GM19099 (cell line): Measurements from ENCODE around the gene BPIFA2.

Source experiments
- POLR2A ChIP-seq: IDR thresholded peaks from 3 replicates; pipeline ENCODE4 v1.6.1; 2011; ENCODE audit warnings: low read depth; ENCODE audit not compliant: insufficient read length; ENCODE audit errors: extremely low read depth

BPIFA2 gene

DNA sequence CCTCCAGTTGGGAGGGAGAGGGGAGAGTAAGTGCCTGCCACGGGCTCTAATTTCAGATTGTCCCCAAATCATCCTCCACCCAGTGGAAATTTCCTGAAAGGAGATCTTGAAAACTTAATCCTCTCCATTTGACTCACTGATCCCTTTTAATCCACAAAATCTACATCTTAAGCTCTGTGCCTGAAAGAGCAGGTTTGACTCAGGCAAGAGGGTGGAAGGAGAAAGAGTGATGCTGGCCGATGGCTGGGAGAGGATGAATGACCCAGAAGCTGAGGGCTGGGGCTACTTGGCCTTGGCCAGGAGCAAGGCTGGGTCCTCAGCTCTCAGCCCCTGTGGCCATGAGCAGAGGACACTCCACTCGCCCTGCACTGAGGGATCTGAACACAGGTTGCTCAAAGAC, 8.1 kb downstream of the BPIFA2 start:
- no peak for TF ChIP-seq POLR2A

DNA sequence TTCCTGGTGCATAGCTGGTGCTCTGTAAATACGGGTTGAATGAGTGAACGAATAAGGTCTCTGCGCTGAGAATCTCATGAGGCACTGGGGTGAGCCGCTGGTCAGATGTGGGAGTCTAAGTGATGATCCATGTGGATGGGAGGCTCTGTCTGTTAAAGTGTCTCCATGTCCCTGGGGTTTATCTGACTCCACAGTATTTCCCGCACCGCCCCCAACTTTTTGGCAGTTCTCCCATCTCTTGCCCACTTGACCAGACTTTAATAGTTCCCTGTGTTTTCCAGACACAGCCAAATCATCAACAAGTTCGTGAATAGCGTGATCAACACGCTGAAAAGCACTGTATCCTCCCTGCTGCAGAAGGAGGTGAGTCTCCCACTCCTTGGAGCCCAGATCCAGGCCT, 9.9 kb downstream of the BPIFA2 start:
- no peak for TF ChIP-seq POLR2A

DNA sequence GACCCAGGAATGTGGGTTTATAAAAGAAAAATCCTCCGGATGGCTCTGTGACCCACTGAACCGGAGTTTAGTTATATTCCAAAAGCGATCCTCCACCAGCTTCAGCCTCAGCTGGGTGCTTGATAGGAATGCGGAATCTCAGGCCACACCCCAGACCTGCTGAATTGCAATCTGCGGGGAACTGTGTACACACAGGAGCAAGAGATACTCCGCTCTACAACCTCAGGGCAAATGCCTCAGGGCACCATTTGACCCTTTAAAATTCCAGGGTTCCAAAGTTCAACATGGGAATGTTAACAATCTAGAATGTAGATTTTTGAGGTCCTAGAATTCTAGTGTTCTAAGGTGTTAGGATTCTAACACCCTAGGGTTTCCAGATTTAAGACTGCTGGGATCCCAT, 10.8 kb downstream of the BPIFA2 start:
- no peak for TF ChIP-seq POLR2A

DNA sequence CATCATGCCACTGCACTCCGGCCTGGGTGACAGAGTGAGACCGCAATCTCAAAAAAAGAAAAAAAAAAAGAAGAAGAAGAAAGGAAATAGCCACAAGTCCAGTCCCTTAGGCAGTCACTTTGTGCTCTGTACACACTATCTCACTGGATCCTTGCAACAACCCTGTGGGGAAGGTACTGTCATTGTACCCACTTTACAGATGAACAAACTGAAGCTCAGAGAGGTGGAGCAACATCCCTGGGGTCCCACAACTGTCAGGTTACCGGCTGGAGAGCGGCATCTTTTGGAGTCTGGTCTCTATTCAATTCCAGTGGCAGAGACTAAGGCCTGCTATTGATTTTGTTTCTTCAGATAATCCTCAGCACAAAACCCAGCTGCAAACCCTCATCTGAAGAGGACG, 12.2 kb downstream of the BPIFA2 start:
- no peak for TF ChIP-seq POLR2A

DNA sequence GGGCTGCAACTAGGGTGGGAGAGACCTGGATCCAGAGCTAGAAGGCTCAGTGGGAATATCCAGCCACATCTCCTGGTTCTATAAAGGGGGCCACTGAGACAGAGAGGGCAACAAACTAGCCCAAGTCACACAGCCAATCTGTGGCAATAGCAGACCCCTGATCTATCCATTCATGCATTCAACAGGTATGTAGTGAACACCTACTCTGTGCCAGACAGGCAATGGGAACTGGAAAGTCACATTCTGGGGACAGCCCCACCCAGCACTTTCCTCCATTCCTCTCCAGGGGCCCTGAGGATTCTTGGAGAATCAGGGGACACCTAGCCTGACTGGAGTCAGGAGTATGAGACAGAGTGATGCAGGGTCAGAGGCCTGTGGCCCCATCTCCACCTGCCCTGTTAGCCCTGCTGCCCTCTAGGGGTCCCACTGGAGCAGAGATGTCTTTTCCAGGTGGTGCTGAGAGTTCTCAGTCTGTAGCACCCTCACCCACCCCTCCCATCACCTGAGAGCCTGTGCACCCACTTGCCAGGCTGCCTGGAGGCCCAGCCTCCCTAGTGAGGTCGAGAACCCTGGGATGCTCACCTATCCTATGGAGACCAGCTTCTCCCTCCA, 13.6 kb downstream of the BPIFA2 start:
- no peak for TF ChIP-seq POLR2A

DNA sequence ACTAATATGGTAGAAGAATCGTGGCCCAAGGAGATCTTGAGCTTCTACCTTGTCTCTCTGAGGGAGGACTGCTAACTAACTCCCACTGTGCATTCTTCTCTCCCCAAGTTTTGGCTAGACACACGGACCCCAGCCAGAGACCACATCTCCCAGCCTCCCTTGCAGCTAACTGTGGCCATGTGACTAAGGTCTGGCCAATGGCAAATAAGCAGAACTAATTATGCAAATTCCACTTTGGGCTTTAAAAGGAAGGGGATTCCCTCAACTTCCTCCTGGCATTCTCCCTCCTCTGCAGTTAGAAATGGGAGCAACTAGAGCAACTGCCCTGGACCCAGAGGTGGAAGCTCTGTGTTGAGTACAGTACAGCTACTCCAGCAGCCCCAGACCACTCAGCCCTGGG, 15.4 kb downstream of the BPIFA2 start:
- TF ChIP-seq POLR2A: no peak

DNA sequence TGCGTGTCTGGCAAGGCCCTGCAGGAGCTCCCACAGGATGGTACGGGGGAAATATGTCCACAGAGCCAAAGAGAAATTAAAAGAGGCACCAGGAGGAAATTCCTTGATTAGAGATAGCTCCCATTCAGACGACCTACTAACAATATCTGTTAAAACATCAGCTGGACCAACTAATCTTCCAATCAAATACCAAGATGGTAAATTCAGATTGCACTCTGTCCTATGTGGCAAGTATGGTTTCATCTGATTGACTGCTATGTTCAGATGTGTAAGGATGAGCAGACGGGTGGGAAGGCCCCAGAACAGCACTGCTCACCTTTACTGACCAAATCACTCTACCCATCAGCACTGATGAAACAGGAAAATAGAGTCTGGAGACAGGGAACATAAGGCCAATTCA, 19.5 kb downstream of the BPIFA2 start:
- no peak for TF ChIP-seq POLR2A

DNA sequence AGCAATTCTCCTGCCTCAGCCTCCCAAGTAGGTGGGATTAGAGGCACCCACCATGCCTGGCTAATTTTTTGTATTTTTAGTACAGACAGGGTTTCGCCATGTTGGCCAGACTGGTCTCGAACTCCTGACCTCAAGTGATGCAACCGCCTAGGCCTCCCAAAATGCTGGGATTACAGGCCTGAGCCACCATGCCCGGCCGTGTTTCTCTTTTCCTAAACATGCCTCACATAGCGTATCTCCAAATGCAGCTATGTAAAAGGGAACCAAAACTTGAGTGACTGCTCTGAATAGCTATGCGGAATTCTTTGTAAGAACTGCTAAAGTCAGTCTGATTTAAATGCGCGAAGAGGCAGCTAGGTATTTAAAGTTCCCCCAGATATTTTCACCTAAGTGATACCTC, 20.5 kb downstream of the BPIFA2 start:
- no peak for TF ChIP-seq POLR2A

DNA sequence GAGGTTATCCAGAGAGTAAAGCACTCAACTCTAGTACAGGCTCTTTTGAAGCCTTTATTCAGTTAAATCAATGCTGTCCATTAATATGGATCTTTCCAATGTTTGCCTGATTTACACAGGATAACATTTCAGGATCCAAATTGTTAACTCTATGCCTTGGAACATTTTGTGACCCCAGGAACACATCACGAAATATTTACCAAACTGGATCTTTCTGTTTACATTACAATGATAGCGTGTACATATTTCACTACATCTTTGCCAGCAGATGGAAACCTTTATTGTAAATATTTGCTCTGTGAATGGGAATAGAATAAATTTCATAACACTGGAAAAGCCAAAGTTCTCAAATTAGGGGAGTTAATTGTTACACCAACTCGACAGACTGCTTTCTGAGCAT, 23.5 kb downstream of the BPIFA2 start:
- no peak for TF ChIP-seq POLR2A

DNA sequence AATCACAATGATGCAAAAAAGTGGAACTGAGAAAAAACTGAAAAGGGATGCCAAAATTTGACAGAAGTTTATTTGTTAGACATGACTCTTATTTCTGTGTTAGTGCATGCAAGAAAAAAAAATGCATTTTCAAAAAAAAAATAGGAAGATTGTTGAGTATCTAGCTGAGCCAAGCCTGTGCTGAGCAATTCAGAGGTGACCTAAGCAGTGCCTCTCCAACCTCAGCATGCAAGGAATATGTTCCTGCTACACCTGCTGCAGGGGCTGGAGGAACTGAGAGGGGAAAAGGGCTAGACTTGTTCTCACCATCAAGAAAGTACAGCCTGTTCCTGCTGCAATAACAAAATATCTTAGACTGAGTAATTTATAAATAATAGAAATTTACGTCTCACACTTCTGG, 24.0 kb downstream of the BPIFA2 start:
- no peak for TF ChIP-seq POLR2A

DNA sequence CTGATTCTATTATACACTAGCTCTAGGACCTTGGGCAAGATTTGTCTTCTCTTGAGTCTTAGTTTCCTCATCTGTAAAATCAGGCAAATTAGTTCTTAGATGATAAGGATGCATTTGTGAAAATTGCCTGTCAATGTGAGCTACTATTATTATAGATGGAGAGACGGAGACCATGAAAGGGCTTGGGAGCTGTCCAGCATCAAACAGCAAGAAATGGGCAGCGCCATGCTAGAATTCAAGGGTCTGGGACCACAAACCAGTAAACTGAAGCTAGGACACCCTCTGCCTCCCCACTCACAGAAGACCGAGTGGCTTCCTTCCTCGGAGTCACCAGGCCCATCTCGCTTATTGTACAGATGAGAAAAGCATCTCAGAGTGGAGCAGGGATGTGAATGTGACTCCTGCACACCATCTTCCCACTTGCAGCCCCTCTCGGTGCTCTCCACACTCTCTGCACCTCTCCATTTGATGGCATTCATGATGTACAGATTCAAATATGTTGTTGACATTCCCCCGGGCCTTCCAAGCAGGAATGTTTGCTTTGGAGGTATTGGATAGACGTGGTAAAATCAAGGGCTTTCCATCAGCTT, 25.0 kb downstream of the BPIFA2 start:
- TF ChIP-seq POLR2A: no peak

DNA sequence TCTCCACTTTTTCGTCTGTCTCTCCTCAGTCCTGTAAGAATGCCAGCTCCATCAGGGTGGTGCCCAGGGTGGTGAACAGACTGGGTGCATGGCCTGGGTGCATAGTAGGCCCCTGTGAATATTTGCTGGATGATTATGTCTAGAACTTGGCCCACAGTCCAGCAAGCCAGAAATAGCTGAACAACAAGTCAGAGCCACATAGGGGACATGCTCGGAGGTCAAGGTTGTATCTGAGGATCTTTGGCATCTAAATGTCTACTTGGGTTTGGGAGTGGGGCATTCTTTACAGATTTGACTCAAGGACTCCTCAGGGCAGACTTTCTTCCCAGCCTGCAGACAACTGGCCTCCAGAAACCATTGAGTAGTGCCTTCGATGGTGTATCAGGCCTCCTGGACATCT, 31.1 kb downstream of the BPIFA2 start:
- no peak for TF ChIP-seq POLR2A

DNA sequence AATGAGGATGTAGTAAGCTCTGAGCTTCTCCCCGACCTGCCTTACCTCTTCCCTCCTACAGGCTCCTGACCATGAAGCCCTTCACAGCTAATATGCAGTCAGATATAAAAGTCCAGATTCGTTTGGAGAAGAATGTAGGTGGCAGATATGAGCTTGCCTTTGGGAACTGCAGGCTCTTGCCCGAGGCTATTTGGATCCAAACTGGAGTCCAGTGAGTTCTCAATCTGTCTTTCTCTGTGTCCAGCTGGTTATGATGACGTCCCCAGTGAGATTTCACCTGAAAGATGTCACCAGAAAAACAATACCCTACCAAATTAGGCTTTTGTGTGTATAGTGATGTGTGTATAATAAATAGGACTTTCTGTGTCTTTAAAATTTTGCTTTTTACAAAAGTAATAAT, 34.5 kb downstream of the BPIFA2 start:
- no peak for TF ChIP-seq POLR2A

DNA sequence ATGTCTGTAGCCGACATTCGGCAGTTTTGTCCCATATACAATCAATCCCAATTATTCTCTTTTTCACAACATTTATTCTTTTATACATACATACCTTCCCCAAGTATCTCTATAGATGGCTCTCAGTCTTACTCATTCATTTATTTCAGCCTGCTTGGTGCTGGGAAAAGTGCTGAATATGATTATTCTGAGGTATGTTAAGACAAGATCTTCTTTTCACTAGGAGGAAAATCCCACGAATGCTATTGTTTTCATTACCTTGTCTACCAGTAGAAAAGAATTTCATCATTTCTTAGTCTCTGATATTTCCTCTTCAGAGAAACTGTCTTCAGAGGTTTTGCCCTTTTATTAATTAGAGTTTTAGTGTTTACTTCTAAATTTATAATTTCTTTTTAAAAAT, 35.5 kb downstream of the BPIFA2 start:
- TF ChIP-seq POLR2A: no peak

DNA sequence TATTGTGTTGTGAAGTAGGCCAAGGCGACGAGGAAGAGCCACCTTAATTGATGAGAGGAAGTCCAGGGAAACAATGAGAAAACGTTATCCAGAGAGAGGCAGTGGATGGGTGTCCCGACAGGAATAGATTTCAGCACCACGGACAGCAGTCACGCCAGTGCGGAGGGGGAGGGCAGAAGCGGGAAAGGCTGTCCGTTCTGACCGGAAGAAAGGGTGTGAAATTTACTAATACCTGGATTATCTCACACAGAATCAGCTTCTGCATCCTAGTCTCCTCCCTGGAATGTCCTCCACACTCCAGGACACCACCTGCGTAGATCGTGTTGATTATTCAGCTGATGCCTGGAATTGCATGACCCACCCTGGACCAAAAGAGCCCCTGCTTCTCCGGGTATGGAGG, 41.8 kb downstream of the BPIFA2 start:
- TF ChIP-seq POLR2A: no peak

DNA sequence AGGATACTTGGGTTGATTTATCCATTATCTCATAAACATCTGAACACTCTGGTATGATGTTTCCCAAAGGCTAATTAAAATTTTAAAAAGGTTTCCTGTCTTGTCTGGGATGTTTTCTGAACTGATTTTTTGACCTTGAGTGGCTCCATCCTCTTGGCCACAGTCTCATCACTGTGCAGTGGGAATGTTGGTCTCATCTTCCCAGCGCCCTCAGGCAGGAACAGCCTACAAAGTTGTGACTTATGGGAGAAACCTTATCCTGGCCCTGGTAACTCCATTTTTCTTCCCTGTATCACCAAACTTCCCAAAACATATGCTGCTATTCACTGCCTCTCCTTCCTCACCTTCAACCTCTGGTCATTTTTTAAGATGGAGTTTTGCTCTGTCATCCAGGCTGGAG, 42.4 kb downstream of the BPIFA2 start:
- no peak for TF ChIP-seq POLR2A

DNA sequence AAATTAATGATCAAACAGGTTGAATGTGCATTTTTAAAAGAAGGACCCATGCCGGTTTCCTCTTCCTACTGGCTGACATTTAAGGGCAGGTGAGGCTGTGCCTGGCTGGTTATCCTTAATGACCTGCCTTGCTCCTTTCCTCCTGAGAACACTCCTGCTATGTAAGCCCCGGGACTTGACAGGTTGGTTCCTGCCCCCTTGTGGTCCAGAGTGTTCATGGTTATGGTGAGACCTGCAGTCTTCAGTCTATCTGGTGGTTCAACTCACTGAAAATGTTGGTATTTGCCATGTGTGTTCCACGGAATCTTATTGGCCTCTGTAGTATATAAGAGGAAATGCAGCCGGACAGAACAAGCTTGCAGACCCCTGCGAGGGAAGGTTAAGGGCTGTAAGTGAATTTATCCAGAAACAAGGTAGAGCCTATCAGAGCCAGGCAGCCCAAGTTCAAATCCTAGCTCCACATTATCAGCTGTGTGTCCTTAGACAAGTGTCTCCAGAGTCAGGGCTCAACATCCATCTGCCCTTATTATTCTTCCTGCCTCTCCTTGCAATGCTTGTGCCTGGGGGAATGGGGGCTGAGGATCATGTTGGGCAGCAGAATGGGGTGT, 44.0 kb downstream of the BPIFA2 start:
- TF ChIP-seq POLR2A: no peak
